Medulla oblongata (tissue), 1 donor: ENCODE results near the gene IFIT2.
"Not testable (repeated sequence)": the region's sequence is repeated elsewhere in the genome, so short reads cannot be mapped to it uniquely, and the experiment has no call there.

Source experiments
- DNase-seq: peaks from one replicate; pipeline ENCODE4 v3.0.0-alpha.2; 2015; ENCODE audit errors: extremely low spot score

Gene IFIT2, protein sequence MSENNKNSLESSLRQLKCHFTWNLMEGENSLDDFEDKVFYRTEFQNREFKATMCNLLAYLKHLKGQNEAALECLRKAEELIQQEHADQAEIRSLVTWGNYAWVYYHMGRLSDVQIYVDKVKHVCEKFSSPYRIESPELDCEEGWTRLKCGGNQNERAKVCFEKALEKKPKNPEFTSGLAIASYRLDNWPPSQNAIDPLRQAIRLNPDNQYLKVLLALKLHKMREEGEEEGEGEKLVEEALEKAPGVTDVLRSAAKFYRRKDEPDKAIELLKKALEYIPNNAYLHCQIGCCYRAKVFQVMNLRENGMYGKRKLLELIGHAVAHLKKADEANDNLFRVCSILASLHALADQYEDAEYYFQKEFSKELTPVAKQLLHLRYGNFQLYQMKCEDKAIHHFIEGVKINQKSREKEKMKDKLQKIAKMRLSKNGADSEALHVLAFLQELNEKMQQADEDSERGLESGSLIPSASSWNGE

DNA sequence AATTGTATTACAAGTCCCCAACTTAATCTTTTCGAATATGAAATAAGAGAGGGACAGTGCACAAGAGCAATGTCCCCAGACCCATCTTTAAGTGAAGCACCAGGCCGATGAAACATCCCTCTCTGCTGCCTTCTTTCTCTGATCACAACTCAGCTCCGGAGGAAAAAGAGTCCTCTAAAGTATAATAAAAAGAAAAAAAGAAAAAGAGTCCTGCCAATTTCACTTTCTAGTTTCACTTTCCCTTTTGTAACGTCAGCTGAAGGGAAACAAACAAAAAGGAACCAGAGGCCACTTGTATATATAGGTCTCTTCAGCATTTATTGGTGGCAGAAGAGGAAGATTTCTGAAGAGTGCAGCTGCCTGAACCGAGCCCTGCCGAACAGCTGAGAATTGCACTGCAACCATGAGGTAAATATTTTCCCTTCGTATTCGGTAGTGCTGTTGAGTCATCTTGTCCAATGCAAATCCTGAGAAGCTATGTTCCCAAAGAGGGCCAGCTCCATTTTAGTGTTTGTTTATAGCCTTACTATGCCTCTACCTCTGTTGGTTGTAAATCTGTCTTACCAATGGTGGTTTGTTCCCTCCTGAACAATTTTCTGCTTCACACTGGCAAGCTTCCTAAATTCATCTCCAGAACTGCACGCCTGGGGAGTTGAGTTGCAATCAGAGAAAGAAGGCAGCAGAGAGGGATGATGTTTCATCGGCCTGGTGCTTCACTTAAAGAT is at the start of gene IFIT2:
Gene IFIT2 (plus strand): TSS at position 326 of the 725 bp plus-strand sequence. CDS start 78 bp downstream, at position 404.
- peak; percentile 91 for DNase-seq

- DNase-seq, result no peak
Observed at GRCh38 chr10:89252225-89252585, 49.6 kb upstream of the IFIT2 start.

DNA sequence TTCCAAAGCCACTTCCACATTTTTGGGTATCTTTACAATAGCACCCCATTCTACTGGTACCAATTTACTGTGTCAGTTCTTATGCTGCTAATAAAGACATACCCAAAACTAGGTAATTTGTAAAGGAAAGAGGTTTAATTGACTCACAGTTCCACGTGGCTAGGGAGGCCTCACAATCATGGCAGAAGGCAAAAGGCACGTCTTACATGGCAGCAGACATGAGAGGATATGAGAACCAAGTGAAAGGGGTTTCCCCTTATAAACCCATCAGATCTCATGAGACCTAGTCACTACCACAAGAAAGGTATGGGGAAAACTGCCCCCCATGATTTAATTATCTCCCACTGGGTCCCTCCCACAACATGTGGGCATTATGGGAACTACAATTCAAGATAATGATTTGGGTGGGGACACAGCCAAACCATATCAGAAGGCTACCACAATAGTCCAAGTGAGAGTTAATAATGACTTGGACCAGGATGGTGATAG is 46.7 kb upstream of the IFIT2 start:
- not testable (repeated sequence) for DNase-seq

- no peak for DNase-seq
Observed at GRCh38 chr10:89255793-89256192, 46.1 kb upstream of the IFIT2 start.

- no peak for DNase-seq
Observed at GRCh38 chr10:89256340-89256739, 45.5 kb upstream of the IFIT2 start.

GRCh38 chr10:89256962-89257361 is 44.9 kb upstream of the IFIT2 start:
- no peak for DNase-seq

DNA sequence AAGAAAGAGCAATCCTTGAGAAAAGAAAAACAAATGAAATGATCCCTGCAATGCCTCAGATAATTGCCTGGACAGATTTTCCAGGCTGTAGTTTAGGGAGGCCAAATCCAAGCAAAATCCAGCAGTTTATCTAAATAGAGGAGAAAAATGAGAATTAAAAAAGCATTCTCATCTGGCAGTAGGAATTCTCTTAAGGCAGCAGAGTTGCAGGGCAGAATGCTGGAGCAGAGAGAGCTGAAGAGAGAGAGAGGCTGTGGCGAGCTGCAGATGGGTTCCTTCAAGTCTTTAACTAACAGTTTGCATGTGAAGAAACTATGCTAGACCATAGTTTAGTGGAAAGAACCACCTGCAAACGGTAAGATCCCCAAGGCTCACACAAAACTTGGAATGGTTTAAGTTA is 44.3 kb upstream of the IFIT2 start:
- DNase-seq, result no peak

DNA sequence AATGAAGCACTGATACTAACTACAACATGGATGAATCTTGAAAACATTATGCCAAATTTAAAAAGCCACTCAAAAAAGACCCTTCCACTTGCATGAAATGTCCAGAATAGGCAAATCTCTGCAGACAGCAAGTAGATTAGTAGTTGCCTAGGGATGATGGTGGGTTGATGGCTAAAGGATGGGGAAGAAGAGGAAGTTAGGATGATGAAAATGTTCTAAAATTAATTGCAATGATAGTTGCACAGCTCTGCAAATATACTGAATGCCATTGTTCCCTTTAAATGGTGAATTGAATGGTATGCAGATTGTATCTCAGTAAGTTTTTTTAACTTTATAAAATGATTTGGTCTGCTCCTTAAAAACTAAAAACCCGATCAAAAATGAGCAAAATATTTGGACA is 43.0 kb upstream of the IFIT2 start:
- DNase-seq, result no peak

GRCh38 chr10:89262086-89263051 is 39.5 kb upstream of the IFIT2 start:
- no peak for DNase-seq

DNA sequence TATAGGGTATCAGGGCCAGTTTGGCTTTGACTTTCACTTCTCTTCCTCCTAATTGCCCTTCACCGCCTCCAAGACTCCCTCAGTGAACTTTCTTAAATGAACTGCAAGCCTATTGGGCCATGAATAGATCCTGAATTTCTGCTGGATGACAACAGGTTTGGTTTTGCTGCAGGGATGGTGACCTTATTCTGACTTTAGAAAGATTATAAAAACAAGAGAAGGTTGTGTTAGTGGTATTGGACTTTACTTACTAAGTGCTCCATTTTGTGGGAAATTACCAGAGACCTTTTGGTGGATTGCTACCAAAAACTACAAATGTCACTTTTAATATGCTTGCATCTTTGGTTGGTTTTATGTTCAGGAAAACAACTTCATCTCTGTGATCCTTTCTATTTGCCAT is 38.8 kb upstream of the IFIT2 start:
- DNase-seq, result no peak

GRCh38 chr10:89263531-89263930 is 38.3 kb upstream of the IFIT2 start:
- DNase-seq, result no peak

- DNase-seq, result no peak
Observed at GRCh38 chr10:89266721-89267453, 35.0 kb upstream of the IFIT2 start.

DNA sequence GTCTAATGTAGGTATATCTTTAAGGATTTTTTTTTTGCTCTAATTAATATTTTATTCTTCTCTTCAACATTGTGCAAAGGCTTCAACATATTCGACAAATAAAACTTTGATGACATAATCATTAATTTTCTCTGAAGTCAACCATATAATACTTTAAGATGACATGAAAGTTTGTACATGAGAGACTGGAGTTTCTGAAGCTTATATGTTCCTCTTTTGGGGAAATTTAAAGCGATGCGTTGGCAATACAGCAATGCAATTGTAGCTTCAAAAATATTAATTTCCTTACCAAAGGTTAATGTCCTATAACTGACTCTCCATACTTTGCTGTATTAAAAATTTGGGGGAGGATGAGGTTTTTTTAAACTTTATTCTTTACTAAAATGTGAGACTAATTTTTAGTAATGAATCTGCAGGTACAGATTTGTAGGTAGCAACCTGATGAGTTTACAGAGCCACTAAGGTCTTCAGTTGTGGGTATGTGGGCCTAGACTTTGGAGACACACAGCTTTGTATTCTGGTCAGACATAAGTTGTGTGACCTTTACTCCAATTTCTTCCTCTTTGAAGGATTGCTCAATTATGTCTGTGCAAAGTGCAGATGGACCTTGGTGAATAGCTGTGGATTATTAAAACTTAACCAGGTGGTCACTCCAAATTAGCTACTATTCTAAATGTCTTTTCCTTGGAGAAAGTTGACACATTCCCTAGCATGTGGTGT is 32.3 kb upstream of the IFIT2 start:
- no peak for DNase-seq

- no peak for DNase-seq
Observed at GRCh38 chr10:89270153-89270483, 31.7 kb upstream of the IFIT2 start.

DNA sequence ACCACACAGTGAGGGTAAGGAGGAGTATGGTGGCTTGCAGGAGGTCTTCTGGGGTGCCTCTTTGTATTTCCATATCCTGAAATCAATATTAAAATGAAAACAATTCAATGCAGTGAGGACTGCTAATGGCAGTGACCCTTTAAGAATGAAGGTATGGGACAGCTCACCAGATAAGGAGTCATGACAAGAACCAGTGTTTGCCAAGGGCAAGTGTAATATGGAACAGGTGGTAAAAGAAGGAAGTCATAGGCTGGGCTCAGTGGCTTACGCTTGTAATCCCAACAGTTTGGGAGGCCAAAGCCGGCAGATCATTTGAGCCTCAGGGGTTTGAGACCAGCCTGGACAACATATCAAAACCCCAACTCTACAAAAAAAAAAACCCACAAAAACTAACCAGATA is 30.3 kb upstream of the IFIT2 start:
- DNase-seq, result no peak

DNA sequence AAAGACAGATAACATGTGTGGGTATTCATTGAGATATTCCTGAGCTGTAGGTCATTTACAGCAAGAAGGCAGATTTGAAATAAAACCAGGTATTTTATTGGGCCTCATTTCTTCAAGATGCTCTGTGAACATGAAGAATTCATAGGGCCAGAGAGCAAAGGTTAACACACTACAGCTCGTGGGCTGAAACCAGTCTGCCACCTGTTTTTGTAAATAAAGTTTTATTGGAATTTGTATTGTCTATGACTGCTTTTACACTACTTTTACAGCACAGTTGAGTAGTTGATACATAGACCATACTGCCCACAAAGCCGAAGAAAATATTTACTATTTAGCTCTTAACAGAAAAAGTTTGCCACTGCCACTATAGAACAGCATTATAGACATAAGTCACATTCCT is 28.2 kb upstream of the IFIT2 start:
- DNase-seq, result no peak

- DNase-seq, result no peak
Observed at GRCh38 chr10:89274928-89275327, 26.9 kb upstream of the IFIT2 start.

- DNase-seq, result no peak
Observed at GRCh38 chr10:89275383-89275782, 26.5 kb upstream of the IFIT2 start.

DNA sequence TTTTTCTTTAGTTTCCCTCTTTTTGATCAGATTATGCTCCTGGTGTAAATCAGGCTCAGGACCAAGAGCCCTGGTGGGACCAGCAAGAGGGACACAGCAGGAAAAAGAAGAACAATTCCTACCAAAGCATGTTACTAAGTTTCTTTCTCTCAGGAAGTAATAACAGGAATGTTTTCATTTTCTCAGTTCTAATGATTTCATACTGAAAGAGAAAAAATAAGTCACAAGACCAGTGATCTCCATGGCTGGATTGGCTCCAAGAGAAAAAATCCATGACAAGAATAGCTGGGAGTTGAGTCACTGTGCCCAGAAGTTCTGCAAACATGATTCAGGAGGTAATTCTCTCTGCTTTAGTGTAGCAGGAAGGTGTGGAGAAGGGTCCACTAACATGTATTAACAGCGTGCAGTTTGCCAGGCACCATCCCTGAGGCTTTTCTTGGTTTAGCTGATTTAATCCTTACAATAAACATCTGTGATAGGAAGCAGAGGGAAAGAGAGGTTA is 23.8 kb upstream of the IFIT2 start:
- peak; percentile 67 for DNase-seq

DNA sequence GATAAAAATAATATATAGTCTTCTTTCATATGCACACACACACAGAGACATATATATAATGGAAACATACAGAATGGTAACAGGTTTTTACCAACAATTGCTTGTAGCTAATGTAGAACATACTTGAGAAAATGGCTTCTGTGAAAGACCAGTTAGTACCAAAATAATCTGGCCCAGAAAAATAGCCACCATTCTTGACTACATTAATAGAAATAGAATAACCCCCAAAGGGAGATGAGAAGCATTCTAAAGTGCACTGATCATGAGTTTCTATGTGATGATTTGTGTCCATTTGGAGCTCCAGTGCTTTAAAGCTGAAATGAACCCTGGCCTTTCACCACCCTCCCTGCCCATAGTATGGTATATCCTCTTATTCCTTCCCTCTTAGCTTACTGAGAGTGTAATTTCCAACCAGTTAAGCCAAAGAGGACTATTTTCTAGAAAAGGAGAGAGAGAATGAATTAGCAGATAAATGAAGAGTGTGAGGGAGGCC is 22.9 kb upstream of the IFIT2 start:
- DNase-seq, result no peak
